Measurements from ENCODE around the gene ERCC3.

- TF ChIP-seq CTCF (IDR thresholded peaks at IDR 0.05) (no peak), EZH2 (IDR thresholded peaks at IDR 0.05) (no peak), EZH2phosphoT487 (IDR thresholded peaks at IDR 0.05) (no peak)
These were observed 26.1 kb upstream of the ERCC3 start for GRCh38 chr2:127320067-127320466.
